ENCODE results near the gene LEF1. TPM values are rescaled to one million over a fixed set of nuclear protein-coding genes. Genes with fewer than 3 reads are reported as not detected.

LEF1 gene
- total and polyA plus RNA-seq, 2 donors (not counting 3 experiments of a cell fraction or from before 2014, with no cell fraction given): 0.46 TPM; not detected in 1

- no peak overlapping the region for H3K9ac ChIP-seq (replicated peaks; ENCODE audit: extremely low read depth, insufficient read depth, low read length)
- BruUV-seq (replicated peaks): no TSS peak
- H3K79me2 ChIP-seq (ENCODE audit: control insufficient read depth, insufficient read depth, low read length): no peaks in the 10 kb centered on the region
- intact Hi-C loops (cut with micrococcal nuclease): no loop called here
- no peaks in the 10 kb centered on the region for H3K36me3 ChIP-seq (ENCODE audit: control insufficient read depth in 2 of 2, extremely low read depth in 1 of 2, insufficient read depth in 2 of 2, low read length in 2 of 2)
- H3K9me1 ChIP-seq (replicated peaks; ENCODE audit: control insufficient read depth, extremely low read depth, insufficient read depth, low read length): no peaks in the 10 kb centered on the region
- H3K4me1 ChIP-seq (ENCODE audit: control insufficient read depth, extremely low read depth, insufficient read depth, low read length): peaks cover 2% of the 10 kb centered on the region
- TF ChIP-seq POLR2A (IDR thresholded peaks at IDR 0.05; ENCODE audit: low read depth, low read length) (no peak), MAX (IDR thresholded peaks at IDR 0.05; ENCODE audit: insufficient read depth, insufficient read length) (no peak), EZH2 (IDR thresholded peaks at IDR 0.05; ENCODE audit: borderline replicate concordance, low read depth, low read length, severe bottlenecking) (no peak), MYC (IDR thresholded peaks at IDR 0.05; ENCODE audit: low read depth, low read length) (no peak), JUN (IDR thresholded peaks at IDR 0.05; ENCODE audit: borderline replicate concordance, insufficient read depth, insufficient read length, low read depth) (no peak), FOS (IDR thresholded peaks at IDR 0.05; ENCODE audit: borderline replicate concordance, insufficient read depth, low read length) (no peak), GATA2 (IDR thresholded peaks at IDR 0.05; ENCODE audit: insufficient read depth, insufficient read length, low read depth, low read length) (no peak), POLR2AphosphoS5 (IDR thresholded peaks at IDR 0.05; ENCODE audit: insufficient read depth, low read depth, low read length) (no peak)
- TF ChIP-seq, protein P1, sequence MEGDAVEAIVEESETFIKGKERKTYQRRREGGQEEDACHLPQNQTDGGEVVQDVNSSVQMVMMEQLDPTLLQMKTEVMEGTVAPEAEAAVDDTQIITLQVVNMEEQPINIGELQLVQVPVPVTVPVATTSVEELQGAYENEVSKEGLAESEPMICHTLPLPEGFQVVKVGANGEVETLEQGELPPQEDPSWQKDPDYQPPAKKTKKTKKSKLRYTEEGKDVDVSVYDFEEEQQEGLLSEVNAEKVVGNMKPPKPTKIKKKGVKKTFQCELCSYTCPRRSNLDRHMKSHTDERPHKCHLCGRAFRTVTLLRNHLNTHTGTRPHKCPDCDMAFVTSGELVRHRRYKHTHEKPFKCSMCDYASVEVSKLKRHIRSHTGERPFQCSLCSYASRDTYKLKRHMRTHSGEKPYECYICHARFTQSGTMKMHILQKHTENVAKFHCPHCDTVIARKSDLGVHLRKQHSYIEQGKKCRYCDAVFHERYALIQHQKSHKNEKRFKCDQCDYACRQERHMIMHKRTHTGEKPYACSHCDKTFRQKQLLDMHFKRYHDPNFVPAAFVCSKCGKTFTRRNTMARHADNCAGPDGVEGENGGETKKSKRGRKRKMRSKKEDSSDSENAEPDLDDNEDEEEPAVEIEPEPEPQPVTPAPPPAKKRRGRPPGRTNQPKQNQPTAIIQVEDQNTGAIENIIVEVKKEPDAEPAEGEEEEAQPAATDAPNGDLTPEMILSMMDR (IDR thresholded peaks at IDR 0.05; ENCODE audit: extremely low read depth in 1 of 2, insufficient read depth in 1 of 2, low read depth in 1 of 2, low read length in 2 of 2): no peak
- ChIA-PET POLR2A (no interaction called here), CTCF (interaction anchor here (0.6 kb wide), 1 partner anchor 531 kb away, joined by 3 read pairs; no protein-coding TSS in a partner anchor)
- H4K20me1 ChIP-seq (replicated peaks; ENCODE audit: control insufficient read depth, extremely low read depth, insufficient read depth, low read length): no peaks in the 10 kb centered on the region
- no peak overlapping the region for H3K4me2 ChIP-seq (ENCODE audit: insufficient read depth, low read length)
- H3K9me3 ChIP-seq (replicated peaks; ENCODE audit: control insufficient read depth, insufficient read depth, low read length): no peaks in the 10 kb centered on the region
- H3K4me3 ChIP-seq (replicated peaks in 1 of 3; ENCODE audit: insufficient read depth in 1 of 3, low read depth in 1 of 3, low read length in 3 of 3): no peak overlapping the region
- H3K27ac ChIP-seq (ENCODE audit: insufficient read depth, low read depth, low read length): no peak overlapping the region
- peaks cover 0 to 3% of the 10 kb centered on the region in 2 experiments for H3K27me3 ChIP-seq (ENCODE audit: control insufficient read depth in 2 of 2, insufficient read depth in 2 of 2, low read length in 2 of 2)
- DNase-seq (ENCODE audit: low read depth, low spot score) (no peak), FAIRE-seq (no peak)
- dilution Hi-C loops (cut with MboI; ENCODE audit: extremely low pct_ligation_motif_present, low sequenced_read_pairs): no loop called here
- no peak overlapping the region for H2AFZ ChIP-seq (ENCODE audit: low read depth, low read length)
Measured at GRCh38 chr4:108049406-108049805, 119.3 kb downstream of the LEF1 start.

All from endothelial cell of umbilical vein (primary cell).